Activated CD4-positive, alpha-beta T cell treated with anti-CD3 and anti-CD28 coated beads, Interleukin-2, amount 50 U/mL, for 4 hours (primary cell): ENCODE results near the gene AP2A2.

Experiments used
- DNase-seq, 2 experiments: peaks; one replicate each; pipeline ENCODE4 v3.0.0-alpha.2; 2020

The AP2A2 gene

GRCh38 chr11:1017269-1018005 lies 91.8 kb downstream of the AP2A2 start:
- no peak for DNase-seq

GRCh38 chr11:1018091-1018490 lies 92.4 kb downstream of the AP2A2 start:
- no peak for DNase-seq

DNA sequence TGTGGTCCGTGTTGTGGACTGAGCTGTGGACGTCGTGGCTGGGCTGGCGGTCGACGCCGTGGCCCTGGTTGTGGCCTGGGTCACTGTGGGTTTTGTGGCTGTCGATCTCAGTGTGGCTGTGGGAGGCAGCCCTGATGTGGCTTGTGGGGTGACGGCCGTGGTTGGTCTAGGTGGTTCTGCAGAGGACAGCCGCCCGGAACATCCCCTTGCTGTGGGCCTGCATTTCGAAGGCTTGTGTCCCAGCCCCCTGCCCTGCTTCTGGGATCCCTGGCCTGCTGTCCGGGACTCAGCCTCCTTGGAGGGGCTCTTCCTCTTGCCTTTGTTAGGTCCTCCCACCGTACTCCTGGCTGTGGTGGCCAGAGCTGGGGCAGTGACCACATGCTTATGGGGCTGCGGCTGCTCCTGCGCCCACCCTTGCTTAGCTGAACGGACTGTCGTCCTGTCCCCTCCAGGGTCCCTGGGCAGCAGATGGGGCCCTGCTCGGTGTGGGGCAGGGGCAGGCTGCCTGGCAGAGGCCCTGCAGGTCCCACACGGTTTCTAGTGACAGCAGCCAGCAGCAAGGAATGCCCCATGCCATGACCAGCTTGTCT lies 93.7 kb downstream of the AP2A2 start:
- no peak for DNase-seq

DNA sequence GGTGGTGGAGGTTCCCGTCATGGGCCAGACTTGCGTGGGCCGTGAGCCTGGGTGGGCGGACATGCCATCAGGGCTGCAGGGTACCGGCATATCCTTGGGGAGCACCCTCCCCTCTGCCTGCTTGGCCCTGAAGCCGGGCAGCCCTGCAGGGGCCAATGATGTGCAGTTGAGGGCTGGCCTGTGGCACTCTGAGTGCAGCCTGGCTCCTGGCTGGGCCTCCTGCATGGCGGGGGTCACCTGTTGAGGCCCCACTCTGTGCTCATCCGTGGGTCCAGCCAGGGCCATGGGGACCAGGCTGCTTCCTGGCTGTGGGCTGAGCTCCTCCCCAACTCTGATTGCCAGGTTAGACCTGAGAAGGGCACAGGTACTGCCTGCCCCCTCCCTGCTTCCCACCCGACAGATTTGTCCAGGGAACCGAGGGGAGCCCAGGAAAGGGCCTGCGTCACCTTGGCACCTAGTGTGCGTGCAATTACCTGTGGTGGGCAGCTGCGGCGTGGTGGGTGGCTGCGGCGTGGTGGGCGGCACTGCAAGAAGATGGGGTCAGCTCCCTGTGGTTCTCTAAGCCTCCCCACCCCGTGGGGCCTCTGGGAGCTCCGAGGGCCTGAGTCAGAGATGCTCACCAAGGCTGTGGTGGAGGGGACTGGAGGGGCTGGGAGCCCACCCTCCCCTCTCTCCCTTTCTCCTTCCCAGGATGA lies 94.7 kb downstream of the AP2A2 start:
- no peak for DNase-seq

DNA sequence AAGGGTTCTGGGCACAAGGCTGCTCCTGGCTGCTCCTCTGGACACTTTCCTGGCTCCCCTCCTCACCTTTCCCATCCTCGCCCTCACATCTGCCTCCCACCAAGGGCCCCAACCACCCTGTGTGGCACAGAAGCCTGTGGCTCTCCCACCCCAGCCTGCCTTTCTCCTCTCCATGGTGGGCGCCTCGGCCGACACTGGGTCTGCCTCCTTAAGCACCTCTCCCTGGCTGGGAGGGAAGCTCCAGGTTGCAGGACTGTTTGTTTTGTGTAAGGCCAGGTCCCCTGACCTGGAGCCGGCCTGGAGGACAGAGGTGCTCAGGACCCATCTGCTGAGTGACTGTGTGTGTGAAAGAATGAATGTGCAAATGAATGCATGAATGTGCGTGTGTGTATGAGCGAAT lies 96.7 kb downstream of the AP2A2 start:
- DNase-seq, result no peak

- DNase-seq, result no peak
These were observed 97.5 kb downstream of the AP2A2 start for GRCh38 chr11:1022908-1023810.

DNA sequence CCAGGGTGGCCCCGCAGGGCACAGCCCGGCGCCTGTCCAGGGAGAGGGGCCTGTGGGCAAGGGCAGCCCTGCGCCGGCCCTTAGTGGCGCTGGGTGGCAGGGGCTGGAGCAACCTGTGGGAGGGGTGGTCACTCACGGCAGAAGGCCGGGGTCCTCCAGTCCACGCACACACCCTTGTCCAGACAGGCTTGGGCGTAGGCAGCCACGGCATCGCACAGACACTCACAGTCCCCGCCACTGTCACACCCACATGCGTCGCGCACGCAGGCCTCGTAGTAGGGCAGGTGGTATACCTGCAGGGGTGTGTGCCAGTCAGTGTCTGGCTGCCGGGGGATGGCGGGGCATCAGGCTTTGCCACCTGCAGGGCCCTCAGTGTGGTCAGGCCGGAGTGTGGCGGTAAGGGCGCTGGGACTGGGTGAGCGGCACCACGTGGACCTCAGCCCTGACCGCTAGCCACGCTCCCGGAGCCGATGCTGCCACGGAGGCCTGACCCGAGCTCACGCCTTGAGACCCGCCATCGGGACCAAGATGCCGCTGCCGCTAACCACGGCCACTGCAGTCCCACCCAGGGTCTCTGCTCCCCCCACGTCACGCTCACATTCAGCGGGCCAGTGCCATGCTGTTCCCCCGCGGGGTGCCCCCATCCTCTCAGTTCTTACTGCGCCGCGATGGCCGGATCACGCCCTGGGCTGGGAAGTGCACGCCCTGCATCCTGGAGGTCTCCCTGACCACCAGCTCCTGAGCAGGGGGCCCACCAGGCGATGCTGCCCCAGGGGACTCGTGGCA lies 98.3 kb downstream of the AP2A2 start:
- DNase-seq, result no peak

- no peak for DNase-seq
These were observed 99.1 kb downstream of the AP2A2 start for GRCh38 chr11:1024597-1025409.

DNA sequence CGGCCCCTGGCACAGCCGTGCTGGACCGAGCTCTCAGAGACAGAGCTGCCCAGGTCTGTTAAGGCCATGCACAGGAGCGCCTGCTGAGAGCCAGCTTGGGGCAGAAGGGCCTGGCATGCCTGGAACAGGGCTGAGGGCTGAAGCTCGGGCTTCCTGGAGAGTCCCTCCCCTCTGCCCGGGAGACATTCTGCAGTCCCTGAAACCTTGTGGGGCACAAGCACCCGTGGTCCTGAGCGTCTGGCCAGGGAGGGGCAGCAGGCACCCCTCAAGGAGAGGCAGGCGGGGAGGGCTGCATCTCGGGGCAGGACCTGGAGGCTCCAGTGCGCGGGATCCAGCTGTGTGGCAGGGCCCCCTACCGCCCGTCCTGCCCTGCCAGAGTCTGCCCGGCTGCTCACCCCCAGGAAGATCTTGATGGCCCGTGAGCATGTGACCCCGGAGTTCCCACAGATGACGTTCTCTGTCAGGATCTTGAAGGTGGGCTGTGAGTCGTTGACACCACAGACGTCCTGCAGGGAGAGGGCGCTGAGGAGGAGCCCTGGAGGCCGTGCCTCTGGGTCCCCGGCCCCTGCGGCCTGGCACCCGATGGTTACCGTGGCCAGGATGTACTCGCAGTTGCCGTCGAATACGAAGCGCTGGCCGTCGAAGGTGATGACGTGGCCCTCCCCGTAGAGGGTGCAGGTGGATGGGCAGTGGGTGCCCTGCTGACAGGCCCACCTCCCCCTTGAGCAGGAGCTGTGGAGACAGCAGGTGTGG lies 99.9 kb downstream of the AP2A2 start:
- no peak for DNase-seq

GRCh38 chr11:1026163-1026450 lies 100.4 kb downstream of the AP2A2 start:
- DNase-seq, result no peak

DNA sequence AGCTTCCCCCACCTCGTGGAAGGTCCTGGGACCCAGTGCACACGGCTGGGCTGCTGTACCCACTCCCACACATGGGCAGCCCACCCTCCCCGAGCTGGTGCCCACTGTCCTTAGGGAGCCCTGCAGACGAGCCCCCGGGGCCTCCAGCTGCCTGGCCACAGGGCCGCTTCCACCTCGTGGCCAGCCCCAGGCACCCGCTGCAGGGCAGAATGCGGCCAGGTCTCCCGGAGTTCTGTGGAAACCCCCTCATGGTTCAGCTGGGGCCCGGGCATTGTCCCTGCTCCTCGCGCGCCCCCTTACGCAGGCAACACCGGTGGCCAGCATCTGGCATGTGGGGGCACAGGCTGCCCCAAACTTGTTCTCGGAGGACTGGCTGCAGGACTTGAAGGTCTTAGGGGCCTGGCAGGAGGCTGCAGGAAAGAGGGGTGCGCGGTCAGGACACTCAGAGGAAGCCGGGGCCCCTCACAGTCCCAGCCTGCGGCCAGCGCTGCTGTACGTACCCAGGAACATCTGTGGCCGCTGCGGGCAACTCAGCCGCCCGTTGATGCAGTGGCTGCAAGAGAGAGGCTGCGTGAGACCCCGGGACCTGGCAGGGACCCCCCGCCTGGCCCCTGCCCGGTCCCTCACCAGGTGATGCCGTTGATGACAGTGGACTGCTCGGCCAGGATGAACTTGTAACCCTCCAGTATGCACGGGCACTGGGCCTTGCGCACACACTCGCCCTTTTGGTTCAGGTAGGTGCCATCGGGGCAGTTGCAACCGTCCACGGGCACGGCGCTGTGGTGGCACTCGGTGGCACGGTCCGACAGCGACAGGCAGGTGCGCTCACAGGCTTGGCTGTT lies 101.2 kb downstream of the AP2A2 start:
- no peak for DNase-seq

DNA sequence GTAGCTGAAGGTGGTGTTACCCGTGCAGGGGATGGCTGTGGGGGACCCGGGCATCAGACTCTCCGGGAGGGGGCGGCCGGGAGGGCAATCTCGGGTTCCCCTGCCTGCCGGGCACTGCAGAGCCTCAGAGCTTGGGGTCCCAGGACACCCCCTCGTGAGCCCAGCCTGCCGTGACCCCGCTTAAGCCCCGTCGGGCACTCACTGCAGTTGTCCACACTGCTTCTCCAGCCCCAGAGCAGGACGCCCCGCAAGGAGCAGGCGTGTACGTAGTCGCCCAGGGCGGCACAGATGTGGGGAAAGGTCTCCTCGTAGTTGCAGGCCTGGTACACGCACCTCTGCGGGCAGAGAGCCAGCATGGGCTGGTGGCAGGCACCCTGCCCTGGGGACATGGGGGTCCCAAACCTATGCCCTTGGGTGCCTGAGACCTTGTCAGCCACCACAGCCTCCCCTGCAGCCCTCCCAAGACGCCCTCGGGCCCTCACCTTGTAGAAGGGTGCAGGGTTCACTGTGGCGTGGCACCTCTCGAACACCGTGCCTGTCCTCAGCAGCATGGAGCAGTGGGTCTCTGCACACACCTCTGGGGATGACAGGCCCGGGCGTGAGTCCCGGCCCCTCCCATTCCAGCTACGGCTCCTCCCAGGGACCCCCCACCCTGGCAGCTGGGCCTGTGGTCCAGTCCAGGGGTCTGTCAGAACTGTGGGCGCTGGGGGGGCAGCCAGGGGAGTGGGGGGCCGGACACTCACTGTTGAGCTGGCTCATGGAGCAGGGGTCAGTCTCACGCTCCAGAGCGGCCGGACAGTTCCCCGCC lies 102.0 kb downstream of the AP2A2 start:
- no peak for DNase-seq

GRCh38 chr11:1028291-1028540 lies 102.5 kb downstream of the AP2A2 start:
- DNase-seq, result no peak

GRCh38 chr11:1028616-1029015 lies 102.9 kb downstream of the AP2A2 start:
- no peak for DNase-seq

DNA sequence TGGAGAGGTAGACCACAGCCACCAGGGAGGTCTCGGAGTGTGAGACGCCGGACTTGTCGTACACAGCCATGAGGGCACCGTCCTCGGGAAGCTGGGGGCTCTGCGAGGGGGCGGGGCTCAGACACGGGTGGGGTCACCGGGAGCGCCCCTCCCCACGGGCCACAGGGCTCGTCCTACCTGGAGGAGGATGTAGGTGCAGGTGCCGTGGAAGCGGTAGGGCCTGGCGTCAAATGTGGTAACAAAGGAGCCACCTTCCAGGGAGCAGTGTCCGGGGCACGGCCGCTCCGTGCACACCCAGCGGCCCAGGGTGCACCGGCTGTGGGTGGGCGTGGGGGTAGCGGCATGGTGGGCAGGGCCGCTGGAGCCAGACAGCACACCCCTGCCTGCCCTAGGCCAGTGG lies 103.4 kb downstream of the AP2A2 start:
- DNase-seq, result no peak

DNA sequence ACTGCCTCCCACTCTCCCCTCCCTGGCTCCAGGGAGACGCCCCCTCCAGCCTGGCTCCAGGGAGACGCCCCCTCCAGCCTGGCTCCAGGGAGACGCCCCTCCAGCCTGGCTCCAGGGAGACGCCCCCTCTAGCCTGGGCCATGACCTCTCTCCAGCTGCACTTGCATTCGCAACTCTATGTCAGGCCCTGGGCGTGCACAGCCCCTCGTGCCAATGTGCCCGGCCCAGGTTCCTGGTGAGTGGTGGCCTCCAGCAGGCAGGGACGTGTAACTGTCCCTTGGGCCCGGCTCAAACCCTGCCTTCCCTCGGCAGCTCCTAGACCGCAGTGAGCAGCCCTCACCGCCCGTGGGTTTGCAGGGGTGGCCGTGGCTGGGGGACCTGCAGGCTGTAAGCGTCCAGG lies 104.0 kb downstream of the AP2A2 start:
- DNase-seq, result no peak

GRCh38 chr11:1030086-1030485 lies 104.4 kb downstream of the AP2A2 start:
- DNase-seq, result no peak

- no peak for DNase-seq
These were observed 104.9 kb downstream of the AP2A2 start for GRCh38 chr11:1030556-1030955.

DNA sequence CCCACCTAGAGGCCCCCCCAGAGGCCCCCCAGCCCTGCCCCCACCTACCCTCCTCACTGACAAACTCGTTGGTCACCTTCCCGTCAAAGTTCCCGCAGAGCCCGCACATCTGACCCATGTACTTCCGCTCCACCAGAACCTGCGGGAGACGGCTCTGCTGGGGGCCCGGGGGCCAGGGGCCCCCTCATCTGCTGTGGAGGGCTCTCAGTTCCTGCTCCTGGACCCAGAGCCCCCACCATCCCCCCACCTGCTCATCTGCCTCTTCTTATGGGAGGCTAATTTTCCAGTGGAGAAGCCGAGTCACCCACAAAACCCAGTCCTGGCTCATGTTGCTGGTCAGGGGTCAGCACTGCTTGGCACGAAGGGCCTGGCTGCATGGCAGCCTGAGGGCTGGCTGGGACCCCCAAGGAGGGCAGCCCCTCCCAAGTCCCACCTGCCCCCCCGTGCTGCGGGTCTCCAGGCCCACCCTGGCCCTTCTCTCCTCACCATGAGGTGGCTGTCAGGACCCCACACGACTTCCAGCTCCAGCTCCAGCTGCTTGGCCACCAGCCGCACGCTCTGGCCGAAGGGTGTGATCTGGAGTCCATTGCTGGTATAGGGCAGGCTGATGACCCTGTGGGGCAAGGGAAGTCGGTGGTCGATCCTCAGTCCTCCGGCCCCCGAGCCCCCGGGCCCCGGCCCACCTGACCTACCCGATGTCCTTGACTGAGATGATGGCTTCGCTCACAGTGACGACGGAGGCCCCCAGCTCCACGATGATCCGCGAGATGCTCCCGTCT lies 105.6 kb downstream of the AP2A2 start:
- no peak for DNase-seq
